ENCODE data around the gene OR51B6.
"Not testable (repeated sequence)": the region's sequence is repeated elsewhere in the genome, so short reads cannot be mapped to it uniquely, and the experiment has no call there.

The OR51B6 gene, protein sequence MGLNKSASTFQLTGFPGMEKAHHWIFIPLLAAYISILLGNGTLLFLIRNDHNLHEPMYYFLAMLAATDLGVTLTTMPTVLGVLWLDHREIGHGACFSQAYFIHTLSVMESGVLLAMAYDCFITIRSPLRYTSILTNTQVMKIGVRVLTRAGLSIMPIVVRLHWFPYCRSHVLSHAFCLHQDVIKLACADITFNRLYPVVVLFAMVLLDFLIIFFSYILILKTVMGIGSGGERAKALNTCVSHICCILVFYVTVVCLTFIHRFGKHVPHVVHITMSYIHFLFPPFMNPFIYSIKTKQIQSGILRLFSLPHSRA

DNA sequence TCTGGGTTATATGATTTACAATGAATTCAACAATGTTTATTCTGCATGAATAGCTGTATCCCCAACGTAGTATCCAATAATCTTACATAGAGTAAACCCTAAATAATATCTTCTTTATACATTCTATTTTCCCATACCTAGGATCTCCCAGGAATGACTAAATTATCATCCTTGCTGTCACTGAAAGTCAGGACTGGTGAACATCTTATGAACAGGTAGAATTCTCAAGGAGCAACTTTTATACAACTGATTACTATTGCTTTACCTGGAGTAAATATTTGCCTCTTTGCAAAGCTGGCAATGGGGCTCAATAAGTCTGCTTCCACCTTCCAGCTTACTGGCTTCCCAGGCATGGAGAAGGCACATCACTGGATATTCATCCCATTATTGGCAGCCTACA lies at the start of gene OR51B6:
OR51B6 (plus strand) TSS at position 301 of the 400 bp plus-strand sequence; CDS start at position 301, 0 bp downstream.
- no peak for DNase-seq (ENCODE audit: low spot score)

DNA sequence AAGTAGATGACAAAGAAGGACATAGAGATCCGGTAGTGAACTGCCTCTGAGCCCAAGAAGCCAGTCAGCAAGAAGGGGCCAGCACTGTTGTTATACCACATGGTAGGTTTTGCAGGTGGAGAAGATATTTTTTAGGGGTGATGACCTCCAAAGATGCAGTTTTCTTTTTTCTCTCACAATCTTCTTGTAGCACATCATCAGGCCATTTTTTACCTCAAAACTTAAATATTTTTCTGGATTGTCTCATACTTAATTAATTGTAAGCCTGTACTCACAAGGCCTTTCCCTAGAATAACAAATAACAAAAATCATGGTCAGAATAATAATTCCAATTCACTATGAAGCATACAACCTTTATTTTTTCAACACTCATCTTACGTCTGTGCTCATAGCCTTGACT lies 49.5 kb upstream of the OR51B6 start, which contains the start of gene OR51B4:
OR51B4 (minus strand) TSS at position 101 of the 400 bp plus-strand sequence; CDS start at position 101, 0 bp downstream.
- DNase-seq (ENCODE audit: low spot score), result no peak

DNA sequence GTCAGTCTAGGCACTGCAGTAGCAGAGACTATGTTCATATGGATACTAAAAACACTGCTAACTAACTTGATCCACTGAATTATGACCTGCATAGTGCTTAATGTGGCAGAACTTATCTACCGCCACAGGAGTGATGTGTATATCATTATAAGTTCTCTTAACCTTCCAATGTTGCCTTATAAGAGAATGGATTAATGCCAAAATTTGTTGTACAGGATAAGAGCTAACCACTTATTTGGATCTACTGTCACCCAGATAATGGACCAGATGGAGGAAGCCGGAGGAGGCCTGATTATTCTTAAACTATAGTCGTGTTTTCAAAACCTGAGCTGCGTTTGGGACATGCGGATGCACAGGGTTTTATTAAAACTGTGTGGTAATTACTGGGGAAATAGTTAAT lies 47.7 kb upstream of the OR51B6 start:
- no peak for DNase-seq (ENCODE audit: low spot score)

DNA sequence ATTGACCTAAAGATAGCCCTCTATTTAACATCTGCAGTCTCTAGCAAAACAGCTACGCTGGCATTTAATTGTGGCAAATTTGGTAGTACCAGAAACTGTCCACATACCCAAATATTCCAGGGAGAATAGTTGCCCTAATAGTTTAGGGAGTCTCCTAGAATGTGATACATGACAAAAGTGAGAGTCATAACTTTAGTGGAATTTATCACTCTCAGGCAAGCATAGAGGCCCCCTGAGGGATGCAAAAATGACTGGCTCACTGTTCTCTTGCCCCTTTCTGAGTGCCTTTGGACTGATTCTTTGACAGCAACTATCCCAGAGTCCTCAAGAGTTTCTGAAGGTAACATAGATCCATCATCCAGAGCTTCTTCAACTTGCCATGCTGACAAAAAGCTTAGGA lies 47.3 kb upstream of the OR51B6 start:
- DNase-seq (ENCODE audit: low spot score), result no peak

DNA sequence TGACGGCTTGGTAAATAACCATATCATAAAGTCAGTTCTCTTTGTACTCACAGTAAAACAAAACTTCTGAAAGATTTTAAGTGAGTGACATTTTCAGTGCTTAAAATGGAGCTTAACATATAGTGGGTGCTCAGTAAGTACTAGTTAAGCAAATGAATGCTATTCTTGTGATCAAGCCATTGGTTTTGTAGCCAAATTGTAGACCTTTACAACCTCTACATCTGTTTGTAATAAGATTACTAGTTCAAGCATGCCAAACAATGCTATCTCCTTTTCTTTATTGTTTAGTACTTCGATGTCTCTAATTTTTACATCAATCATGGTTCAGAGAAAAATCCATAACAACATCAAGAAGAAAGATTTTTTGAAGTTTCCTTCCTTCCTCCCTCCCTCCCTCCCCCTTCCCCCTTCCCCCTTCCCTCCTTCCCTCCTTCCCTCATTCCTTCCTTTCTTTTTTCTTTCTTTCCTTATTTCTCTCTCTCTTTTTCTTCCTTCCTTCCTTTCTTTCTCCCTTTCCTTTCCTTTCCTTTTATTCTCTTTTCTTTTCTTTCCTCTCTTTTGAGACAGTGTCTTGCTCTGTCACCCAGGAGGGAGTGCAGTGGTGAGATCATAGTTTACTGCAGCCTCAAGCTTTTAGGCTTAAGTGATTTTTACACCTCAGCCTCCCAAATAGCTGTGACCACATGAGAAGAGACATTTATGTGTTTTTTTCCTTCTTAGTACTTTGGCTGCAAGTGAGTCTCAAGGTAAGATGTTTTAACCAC lies 43.9 kb upstream of the OR51B6 start:
- no peak for DNase-seq (ENCODE audit: low spot score)

DNA sequence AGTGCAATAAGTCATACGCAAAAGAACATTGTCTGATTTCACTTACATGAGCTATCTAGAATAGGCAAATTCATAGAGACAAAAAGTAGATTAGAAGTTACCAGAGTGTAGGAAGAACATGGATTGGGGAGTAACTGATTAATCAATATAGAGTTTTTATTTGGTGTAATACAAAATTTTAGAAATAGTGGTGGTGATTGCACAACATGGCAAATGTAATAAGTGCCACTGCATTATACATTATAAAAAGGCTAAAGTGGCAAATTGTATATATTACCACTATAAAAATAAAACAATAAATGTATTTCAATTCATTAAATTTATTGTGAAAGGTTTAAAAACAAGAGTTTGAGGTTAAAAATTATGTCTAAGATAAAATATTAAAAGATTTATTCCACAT lies 40.9 kb upstream of the OR51B6 start:
- no peak for DNase-seq (ENCODE audit: low spot score)

DNA sequence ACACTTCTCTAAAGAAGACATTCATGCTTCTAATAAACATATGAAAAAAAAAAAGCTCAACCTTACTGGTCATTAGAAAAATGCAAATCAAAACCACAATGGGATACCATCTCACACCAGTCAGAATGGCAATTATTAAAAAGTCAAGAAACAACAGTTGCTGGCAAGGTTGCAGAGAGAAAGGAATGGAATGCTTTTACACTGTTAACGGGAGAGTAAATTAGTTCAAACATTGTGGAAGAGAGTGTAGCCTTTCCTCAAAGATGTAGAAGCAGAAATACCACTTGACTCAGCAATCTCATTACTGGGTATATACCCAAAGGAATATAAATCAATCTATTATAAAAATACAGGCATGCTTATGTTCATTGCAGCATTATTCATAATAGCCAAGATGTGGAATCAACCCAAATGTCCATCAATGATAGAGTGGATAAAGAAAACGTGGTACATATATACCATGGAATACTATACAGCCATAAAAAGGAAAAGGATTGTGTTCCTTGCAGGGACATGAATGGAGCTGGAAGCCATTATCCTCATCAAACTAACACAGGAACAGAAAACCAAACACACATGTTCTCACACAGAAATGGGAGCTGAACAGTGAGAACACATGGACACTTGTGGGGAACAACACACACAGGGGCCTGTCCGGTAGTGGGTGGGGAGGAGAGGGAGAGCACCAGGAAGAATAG lies 37.8 kb upstream of the OR51B6 start:
- DNase-seq (ENCODE audit: low spot score), result not testable (repeated sequence)

DNA sequence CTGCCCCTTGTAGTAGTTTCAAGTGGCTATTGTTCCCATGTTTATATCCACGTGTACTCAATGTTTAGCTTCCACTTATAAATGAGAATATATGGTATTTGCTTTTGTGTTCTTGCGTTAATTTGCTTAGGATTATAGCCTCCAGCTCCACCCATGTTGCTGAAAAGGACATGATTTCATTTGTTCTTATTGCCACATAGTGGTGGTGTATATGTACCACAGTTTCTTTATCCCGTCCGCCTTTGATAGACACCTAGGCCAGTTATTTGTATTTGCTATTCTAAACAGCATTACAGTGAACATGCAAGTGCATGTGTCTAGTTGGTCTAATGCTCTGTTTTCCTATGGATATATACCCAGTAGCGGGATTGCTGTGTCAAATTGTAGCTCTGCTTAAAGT lies 34.0 kb upstream of the OR51B6 start:
- DNase-seq (ENCODE audit: low spot score), result no peak

DNA sequence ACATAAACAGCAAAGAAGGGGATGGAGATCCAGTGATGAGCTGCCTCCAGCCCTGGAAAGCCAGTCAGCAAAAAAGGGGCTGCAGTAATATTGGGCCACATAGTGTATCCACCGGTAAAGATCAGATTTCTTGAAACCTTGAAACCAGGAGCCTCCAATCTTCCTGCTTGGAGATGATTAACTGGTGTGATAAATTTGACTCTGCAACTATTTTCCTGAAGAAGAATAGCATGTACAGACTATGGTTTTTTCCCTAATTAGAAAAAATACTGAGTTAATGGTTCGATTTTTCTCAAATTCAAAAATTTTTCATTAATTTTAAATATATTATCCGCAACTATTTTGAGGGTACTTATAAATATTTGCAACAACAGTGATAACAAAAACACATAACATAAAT lies 27.1 kb upstream of the OR51B6 start, which contains the start of gene OR51B2:
OR51B2 (minus strand) TSS at position 101 of the 400 bp plus-strand sequence; CDS start at position 101, 0 bp downstream.
- DNase-seq (ENCODE audit: low spot score), result no peak

DNA sequence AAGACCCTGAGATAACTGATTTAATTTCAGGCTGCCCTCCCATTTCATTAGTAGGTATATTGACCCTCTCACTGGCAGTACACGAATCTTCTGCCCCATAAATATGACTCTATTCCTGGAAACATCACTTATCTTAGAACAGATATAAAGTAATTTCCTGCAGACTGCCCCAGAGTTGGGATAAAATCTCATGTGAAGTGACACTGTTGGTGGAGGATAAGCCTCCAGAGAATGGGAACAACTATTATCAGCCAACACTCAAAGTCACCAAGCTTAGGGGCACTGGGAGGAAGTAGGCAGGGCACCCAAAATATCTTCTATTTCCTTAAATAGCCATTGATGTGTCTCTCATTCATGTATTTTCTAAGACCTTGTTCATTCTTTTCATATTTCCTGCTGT lies 16.1 kb upstream of the OR51B6 start:
- DNase-seq (ENCODE audit: low spot score), result no peak

DNA sequence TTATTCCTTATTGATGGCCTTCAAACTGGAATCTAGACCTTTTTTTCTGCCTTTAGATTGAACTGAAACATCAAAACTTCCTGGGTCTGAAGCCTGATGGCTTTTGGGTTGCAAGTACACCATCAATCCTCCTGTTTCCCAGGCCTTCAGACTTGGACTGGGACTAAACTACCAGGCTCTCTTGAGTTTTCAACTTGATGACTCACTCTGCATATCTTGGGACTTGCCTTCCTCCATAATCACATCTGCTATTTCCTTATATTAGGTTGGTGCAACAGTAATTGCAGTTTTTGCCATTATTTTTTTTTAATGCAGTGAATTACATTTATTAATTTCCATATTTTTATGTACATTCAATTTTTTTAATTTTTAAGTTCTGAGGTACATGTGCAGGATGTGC lies 15.0 kb upstream of the OR51B6 start:
- no peak for DNase-seq (ENCODE audit: low spot score)

DNA sequence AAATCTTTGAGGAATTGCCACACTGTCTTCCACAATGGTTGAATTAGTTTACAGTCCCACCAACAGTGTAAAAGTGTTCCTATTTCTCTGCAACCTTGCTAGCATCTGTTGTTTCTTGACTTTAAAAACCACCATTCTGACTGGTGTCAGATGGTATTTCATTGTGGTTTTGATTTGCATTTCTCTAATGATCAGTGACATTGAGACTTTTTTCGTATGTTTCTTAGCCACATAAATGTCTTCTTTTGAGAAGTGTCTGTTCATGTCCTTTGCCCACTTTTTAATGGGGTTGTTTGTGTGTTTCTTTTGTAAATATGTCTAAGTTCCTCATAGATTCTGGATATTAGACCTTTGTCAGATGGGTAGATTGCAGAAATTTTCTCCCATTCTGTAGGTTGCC lies 14.1 kb upstream of the OR51B6 start:
- DNase-seq (ENCODE audit: low spot score), result not testable (repeated sequence)

DNA sequence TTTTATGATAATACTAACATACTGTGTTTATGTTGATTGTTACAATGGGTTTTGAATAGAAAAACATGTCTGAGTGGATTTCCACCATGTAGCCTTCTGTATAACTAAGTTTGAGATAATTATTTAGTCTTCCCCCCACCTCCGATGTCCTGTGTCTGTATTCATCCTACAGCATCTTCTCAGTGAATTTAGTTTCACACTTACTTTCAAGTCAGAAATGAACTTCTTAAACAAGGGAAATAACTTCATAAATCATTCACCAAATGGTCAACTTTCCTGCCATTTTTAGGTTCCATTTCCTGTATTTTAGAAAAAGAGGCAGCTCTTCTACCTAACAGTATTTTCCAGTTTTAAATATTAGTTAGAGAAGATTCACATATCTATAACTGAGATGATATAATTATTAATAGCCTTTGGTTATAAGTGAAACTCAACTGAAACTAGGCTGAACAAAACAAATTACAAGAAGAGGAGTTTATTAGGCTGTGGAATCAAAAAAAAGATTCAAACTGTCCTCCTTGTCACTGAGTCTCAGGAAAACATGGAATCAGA lies 11.5 kb upstream of the OR51B6 start:
- no peak for DNase-seq (ENCODE audit: low spot score)

DNA sequence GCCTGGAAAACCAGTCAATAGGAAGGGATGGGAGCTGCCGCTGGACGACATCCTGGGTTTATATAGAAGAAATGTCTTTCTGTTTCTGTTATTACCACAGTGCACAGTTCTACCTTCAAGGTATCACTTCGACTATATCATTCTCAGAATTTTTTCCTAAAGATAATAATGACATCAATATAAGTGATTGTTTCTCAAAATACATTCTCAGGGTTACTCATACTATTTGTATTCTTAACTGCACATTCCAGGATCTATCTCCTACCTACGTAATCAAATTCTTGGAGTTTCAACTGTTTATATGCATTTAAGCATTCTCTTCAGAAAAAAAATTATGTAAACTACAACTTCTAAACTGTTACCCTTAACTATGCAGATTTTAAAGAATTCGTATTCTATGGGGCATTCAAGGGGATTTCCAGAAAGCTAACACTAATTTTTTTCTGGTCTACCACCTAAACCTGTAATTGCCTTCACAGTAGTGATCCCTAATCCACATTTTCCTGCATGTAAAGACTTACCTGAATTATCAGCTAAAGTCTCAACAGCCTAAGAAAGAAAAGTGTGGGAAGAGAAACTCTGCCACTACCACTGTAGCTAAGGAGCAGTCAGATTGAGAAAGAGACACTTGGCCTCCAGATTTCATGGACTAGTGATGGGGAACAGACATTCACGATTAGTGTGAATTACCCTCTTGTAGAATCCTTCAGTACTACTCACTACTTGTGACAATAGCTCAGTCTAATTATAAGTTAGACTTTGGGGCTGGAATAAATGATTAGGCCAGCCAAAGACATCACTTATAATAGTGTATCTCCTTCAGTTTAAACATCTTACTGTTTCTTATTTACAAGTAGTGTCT lies 7.6 kb upstream of the OR51B6 start, which contains the start of gene OR51B5:
OR51B5 (minus strand) TSS at position 51 of the 862 bp plus-strand sequence; CDS start at position 51, 0 bp downstream.
- no peak for DNase-seq (ENCODE audit: low spot score)

DNA sequence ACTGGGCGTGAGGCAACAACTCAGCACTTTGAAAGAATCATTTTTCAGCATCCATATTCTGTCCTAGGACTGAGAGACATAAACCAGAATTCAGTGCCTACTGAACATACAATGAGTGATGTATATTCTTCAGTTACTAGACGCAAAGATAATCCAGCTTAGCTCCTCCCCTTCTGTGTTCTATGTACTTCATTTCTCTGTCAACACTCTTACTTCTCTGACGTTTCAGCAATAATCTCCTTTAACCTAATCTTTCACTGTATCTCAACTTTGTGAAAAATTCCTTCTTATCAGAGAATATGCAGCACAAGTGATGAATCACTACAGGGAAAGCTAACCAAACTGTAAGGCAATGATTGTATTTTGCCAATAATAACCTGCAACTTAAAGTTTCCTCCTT lies 5.5 kb upstream of the OR51B6 start:
- DNase-seq (ENCODE audit: low spot score), result no peak

DNA sequence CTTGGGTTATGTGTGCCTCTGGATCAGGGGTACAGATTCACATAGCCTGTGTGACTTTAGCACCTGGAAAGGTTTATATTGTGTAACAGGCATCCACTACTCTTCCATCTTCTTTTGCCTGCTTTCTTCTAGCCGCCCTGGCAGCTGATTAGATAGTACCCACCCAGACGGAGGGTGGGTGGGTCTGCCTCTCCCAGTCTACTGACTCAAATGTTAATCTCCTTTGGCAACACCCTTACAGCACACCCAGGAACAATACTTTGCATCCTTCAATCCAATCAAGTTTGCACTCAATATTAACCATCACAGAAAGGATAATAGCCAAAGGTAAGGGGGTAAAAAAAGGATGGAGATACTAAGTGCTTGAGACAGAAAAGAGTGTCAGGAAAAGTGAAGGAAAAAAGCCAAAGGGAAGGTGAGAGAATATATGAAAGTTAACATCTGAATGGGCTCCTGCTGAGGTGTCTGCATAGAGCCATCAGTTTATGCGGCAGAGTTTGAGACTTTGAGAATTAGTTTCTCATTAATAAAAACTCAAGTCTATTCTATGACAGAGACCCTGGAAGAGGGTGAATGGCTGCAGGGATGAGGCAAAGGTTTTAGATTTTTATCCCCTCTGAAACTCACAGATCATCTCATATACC lies 2.6 kb upstream of the OR51B6 start:
- DNase-seq (ENCODE audit: low spot score), result no peak

DNA sequence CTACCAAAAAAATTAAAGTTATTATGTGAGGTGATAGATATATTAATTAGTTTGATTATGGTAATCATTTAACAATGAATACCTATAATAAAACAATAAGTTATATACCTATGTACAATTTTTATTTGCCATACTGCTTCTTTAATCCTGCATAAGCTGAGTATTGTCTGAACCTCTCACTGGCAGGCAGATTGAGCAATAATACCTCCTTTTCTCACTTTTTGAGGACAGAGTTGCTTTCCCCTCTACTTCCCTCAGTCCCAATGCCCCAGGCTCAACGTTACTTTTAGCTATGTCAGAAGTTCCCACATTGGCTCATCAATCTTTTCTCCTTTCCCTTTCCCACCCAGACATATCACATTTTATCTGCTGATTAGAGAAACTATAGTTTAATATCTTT lies 1.8 kb upstream of the OR51B6 start:
- DNase-seq (ENCODE audit: low spot score), result no peak

DNA sequence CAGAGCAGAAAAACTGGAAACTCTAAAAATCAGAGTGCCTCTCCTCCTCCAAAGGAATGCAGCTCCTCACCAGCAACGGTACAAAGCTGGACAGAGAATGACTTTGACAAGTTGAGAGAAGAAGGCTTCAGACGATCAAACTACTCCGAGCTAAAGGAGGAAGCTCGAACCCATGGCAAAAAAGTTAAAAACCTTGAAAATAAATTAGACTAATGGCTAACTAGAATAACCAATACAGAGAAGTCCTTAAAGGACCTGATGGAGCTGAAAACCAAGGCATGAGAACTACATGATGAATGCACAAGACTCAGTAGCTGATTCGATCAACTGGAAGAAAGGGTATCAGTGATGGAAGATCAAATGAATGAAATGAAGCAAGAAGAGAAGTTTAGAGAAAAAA lies 4.7 kb downstream of the OR51B6 start:
- not testable (repeated sequence) for DNase-seq (ENCODE audit: low spot score)

DNA sequence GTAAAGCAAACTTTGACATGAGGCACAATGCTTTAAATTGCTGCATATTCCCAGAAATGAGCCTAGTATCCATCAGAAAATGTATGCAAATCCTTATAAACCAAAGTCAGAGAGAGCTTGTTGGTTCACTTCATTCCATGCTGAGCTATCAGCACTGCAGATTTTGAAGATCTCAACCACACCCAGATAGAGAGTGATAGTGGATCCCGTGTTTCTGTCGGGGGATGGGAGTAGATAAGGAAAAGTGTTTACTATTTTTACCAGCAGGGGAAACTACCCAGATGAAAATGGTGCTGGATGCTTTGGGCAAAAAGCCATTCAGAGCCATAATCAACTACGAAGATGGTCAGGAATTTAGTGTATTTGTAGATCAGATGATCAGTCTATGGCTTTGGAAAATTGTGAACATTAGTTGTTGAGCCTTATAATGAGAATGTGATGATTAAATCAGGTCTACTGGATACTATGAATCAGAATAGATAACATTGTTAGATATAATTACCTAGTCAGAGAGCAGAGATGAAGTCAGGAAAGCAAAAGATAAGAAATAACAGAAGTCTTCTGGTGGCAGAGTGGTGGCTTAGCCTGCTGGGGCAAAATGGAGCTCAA lies 10.8 kb downstream of the OR51B6 start:
- DNase-seq (ENCODE audit: low spot score), result no peak

DNA sequence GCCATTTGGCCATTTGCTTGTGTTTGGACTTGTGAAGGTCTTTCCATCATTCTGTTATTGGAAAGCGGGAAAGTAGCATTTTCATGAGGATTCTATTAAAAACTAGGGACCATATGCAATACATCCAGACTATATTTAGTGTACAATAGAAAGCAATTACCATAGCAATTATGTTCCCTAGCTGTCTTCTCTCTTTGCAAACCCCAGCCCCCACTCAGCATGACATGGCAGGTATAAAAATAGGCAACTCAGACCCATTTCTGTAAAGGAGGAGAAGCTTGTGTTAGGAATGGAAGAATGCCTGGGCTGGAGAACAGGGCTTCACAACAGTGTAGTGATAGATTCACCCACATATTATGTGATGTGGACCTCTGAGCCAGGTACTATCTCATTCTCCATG lies 12.4 kb downstream of the OR51B6 start:
- DNase-seq (ENCODE audit: low spot score), result no peak
